Brain microvascular endothelial cell (primary cell): ENCODE measurements around the gene HSPB2.

Experiments
- DNase-seq: peaks from one replicate; pipeline ENCODE4 v3.0.0-alpha.2; 2020
- H3K27ac ChIP-seq: fragments of 250-450 bp; sonication (Bioruptor Pico); 2 replicates; pipeline ENCODE4 v1.5.1; 2020; ENCODE audit warnings: mild to moderate bottlenecking, moderate library complexity
- H3K27me3 ChIP-seq: fragments of 250-450 bp; sonication (Bioruptor Pico); replicated peaks from 2 replicates; pipeline ENCODE4 v1.5.1; 2020; ENCODE audit warnings: mild to moderate bottlenecking
- H3K36me3 ChIP-seq: fragments of 250-450 bp; sonication (Bioruptor Pico); replicated peaks from 2 replicates; pipeline ENCODE4 v1.5.1; 2020; ENCODE audit warnings: mild to moderate bottlenecking
- H3K4me3 ChIP-seq: 2 replicates; pipeline ENCODE4 v1.5.1; 2011; ENCODE audit warnings: low read depth, mild to moderate bottlenecking, control low read depth, low read length, moderate library complexity
- CTCF ChIP-seq: IDR thresholded peaks from 2 replicates; pipeline ENCODE4 v1.5.1; 2011; ENCODE audit warnings: low read depth, mild to moderate bottlenecking, moderate library complexity, low read length, control low read depth, inconsistent platforms; ENCODE audit errors: missing control alignments
- in situ Hi-C: cut with HindIII; loops from 2 replicates; pipeline ENCODE4 v1.10.0; 2017; ENCODE audit warnings: low sequenced_read_pairs, low pct_ligation_motif_present

The HSPB2 gene

DNA sequence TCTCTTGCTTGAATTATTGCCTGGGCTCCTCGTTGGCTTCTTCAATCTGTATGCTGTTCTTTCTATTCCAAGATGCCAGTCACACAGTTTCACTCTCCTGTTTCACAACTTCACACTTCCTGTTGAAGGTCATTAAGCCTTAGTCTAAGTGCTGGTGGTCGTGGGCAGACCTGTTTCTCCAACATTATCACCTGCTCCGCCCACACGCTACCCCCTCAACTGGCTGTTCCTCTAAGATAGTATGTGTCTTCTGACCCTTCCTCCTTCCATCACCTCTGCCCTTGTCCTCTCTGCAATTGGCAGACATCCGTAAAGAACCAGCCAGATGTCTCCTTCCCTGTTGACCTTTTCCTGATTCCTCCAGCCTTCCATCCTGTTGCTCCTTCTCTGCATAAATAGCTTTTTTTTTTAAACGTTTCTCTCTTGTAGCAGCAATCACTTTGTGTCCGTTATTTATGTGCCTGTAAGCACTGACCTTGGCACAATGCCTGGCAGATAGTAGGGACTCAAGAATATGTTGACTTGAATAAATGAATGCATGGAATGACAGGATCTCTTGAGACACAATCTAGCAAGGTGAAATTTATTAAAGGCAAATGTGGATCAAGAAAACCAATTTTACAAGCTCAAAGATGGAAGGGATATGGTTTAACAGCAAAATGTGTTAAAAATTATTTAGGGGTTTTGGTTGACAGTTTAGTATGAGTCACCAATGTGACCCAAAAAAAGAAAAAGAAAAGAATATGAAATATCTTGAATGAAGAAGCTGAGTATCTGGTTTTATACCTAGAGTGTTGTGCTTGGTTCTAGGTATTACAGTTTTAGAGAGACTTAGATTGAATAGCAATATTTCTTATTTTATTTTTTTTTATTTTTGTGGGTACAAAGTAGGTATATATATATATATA is 37.2 kb downstream of the HSPB2 start:
- Histone ChIP-seq H3K27me3 (no peaks in the 10 kb centered on the region), H3K36me3 (no peaks in the 10 kb centered on the region), H3K27ac (no peak overlapping the region), H3K4me3 (no peak overlapping the region)
- TF ChIP-seq CTCF, result no peak
- DNase-seq, result no peak
- in situ Hi-C loops, result no loop called here

DNA sequence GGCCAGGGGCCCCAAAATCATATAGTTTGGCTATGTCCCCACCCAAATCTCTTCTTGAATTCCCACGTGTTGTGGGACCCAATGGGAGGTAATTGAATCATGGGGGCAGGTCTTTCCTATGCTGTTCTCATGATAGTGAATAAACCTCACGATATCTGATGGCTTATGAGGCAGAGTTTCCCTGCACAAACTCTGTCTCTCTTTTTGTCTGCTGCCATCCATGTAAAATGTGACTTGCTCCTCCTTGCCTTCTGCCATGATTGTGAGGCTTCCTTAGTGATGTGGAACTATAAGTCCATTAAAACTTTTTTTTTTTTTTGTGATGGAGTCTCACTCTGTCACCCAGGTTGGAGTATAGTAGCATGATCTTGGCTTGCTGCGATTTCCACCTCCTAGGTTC is 39.0 kb downstream of the HSPB2 start:
- no peaks in the 10 kb centered on the region for H3K36me3 ChIP-seq
- no peaks in the 10 kb centered on the region for H3K27me3 ChIP-seq
- no peak overlapping the region for H3K4me3 ChIP-seq
- no peak for TF ChIP-seq CTCF
- no peak for DNase-seq
- no peak overlapping the region for H3K27ac ChIP-seq
- in situ Hi-C loops, result no loop called here

GRCh38 chr11:111954154-111954553 is 41.6 kb downstream of the HSPB2 start:
- Histone ChIP-seq H3K27ac (no peak overlapping the region), H3K4me3 (no peak overlapping the region), H3K27me3 (no peaks in the 10 kb centered on the region), H3K36me3 (no peaks in the 10 kb centered on the region)
- no peak for DNase-seq
- no peak for TF ChIP-seq CTCF
- in situ Hi-C loops, result no loop called here

- Histone ChIP-seq H3K36me3 (no peaks in the 10 kb centered on the region), H3K27me3 (no peaks in the 10 kb centered on the region), H3K27ac (no peak overlapping the region), H3K4me3 (no peak overlapping the region)
- TF ChIP-seq CTCF, result no peak
- in situ Hi-C loops, result no loop called here
- no peak for DNase-seq
These were observed 45.3 kb downstream of the HSPB2 start for GRCh38 chr11:111957663-111958444.

DNA sequence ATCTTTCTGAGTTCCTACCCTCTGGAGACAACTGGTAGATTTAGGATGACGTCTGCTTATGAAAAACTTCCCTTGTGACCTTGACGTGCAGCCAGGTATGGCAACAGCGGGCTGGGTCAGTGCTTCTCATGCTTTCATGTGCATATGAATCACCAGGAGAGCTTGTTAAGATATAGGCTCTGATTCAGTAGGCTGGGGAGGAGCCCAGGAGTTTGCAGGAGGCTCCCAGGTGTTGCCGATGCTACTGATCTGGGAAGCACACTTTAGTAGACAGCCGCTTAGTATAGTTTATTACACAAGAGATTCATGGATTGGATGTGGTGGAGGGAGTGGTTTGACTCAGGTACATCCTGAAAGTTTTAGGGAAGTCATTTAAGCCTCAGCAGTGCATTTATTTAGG is 48.4 kb downstream of the HSPB2 start:
- Histone ChIP-seq H3K4me3 (no peak overlapping the region), H3K27ac (no peak overlapping the region), H3K27me3 (no peaks in the 10 kb centered on the region), H3K36me3 (no peaks in the 10 kb centered on the region)
- in situ Hi-C loops, result no loop called here
- no peak for TF ChIP-seq CTCF
- no peak for DNase-seq
